ENCODE results near the gene MREG.
A peak's percentile ranks its signal among the peaks of the same experiment; 100 is the strongest.
"Not testable (repeated sequence)": the region's sequence is repeated elsewhere in the genome, so short reads cannot be mapped to it uniquely, and the experiment has no call there.

The MREG gene

GRCh38 chr2:216012133-216012829 lies 1.1 kb downstream of the MREG start:
- H3K9me2 ChIP-seq (replicated peaks; ENCODE audit: insufficient read depth, low read length), result no peaks in the 10 kb centered on the region
- no peaks in the 10 kb centered on the region for H3K36me3 ChIP-seq (replicated peaks; ENCODE audit: insufficient read depth, low read length)
- peaks cover 32% of the 10 kb centered on the region for H3K4me1 ChIP-seq (ENCODE audit: low read length)
- H3K27me3 ChIP-seq (replicated peaks; ENCODE audit: insufficient read depth, low read length), result no peaks in the 10 kb centered on the region
- H4K20me1 ChIP-seq (ENCODE audit: insufficient read depth, low read length), result no peaks in the 10 kb centered on the region
- H3K9me3 ChIP-seq (replicated peaks; ENCODE audit: insufficient read depth, low read length), result no peaks in the 10 kb centered on the region
- peaks cover 52% of the 10 kb centered on the region for H3K79me2 ChIP-seq (ENCODE audit: low read length)
- H3K9ac ChIP-seq (ENCODE audit: low read length), result peak overlapping the region; percentile 82
- no peak for TF ChIP-seq EZH2phosphoT487 (IDR thresholded peaks at IDR 0.05; ENCODE audit: low read length)
- no peak for TF ChIP-seq CTCF (IDR thresholded peaks at IDR 0.05; ENCODE audit: low read length)
- no peak for TF ChIP-seq EZH2 (optimal IDR thresholded peaks at IDR 0.05; ENCODE audit: low read depth, low read length)
- H3K4me2 ChIP-seq (ENCODE audit: low read depth, low read length), result peak overlapping the region; percentile 62
- H3F3A ChIP-seq (ENCODE audit: insufficient read depth, low read length), result peaks cover 37% of the 10 kb centered on the region
- H3K27ac ChIP-seq (ENCODE audit: low read length), result peak overlapping the region; percentile 60; the same call in 1 of the 2 replicates
- H2AFZ ChIP-seq (ENCODE audit: low read length), result peak overlapping the region; percentile 65; the same call in 1 of the 2 replicates
- peak overlapping the region; percentile 94 for H3K4me3 ChIP-seq (ENCODE audit: low read length)
- no peak for DNase-seq

- peaks cover 81% of the 10 kb centered on the region for H3K79me2 ChIP-seq (ENCODE audit: low read length)
- not testable (repeated sequence) for H2AFZ ChIP-seq (ENCODE audit: low read length); H3K9me2 ChIP-seq (replicated peaks; ENCODE audit: insufficient read depth, low read length); H3K27ac ChIP-seq (ENCODE audit: low read length); H3K36me3 ChIP-seq (replicated peaks; ENCODE audit: insufficient read depth, low read length); H3K27me3 ChIP-seq (replicated peaks; ENCODE audit: insufficient read depth, low read length); DNase-seq; H3K4me3 ChIP-seq (ENCODE audit: low read length); H3K9me3 ChIP-seq (replicated peaks; ENCODE audit: insufficient read depth, low read length); H3K9ac ChIP-seq (ENCODE audit: low read length); H3K4me2 ChIP-seq (ENCODE audit: low read depth, low read length); H4K20me1 ChIP-seq (ENCODE audit: insufficient read depth, low read length)
- H3K4me1 ChIP-seq (ENCODE audit: low read length), result peaks cover 11% of the 10 kb centered on the region
- peaks cover 10% of the 10 kb centered on the region; the same call in 1 of the 2 replicates for H3F3A ChIP-seq (ENCODE audit: insufficient read depth, low read length)
These were observed 4.1 kb downstream of the MREG start for GRCh38 chr2:216009215-216009614.

- Histone ChIP-seq H3K9ac (ENCODE audit: low read length) (no peak overlapping the region), H4K20me1 (ENCODE audit: insufficient read depth, low read length) (no peaks in the 10 kb centered on the region), H3K79me2 (ENCODE audit: low read length) (peaks cover 87% of the 10 kb centered on the region), H3K27me3 (replicated peaks; ENCODE audit: insufficient read depth, low read length) (no peaks in the 10 kb centered on the region), H3K27ac (ENCODE audit: low read length) (no peak overlapping the region), H3F3A (ENCODE audit: insufficient read depth, low read length) (peaks cover 5% of the 10 kb centered on the region; the same call in 1 of the 2 replicates), H3K4me3 (ENCODE audit: low read length) (no peak overlapping the region), H3K9me3 (replicated peaks; ENCODE audit: insufficient read depth, low read length) (no peaks in the 10 kb centered on the region), H3K36me3 (replicated peaks; ENCODE audit: insufficient read depth, low read length) (no peaks in the 10 kb centered on the region), H2AFZ (ENCODE audit: low read length) (no peak overlapping the region), H3K4me2 (ENCODE audit: low read depth, low read length) (no peak overlapping the region), H3K4me1 (ENCODE audit: low read length) (peaks cover 5% of the 10 kb centered on the region; the same call in 1 of the 2 replicates), H3K9me2 (replicated peaks; ENCODE audit: insufficient read depth, low read length) (no peaks in the 10 kb centered on the region)
- no peak for TF ChIP-seq EZH2phosphoT487 (IDR thresholded peaks at IDR 0.05; ENCODE audit: low read length)
- TF ChIP-seq EZH2 (optimal IDR thresholded peaks at IDR 0.05; ENCODE audit: low read depth, low read length), result no peak
- TF ChIP-seq CTCF (IDR thresholded peaks at IDR 0.05; ENCODE audit: low read length), result 0 out of 2 replicates have a peak, but pooled peaks have one; percentile 9
- DNase-seq, result no peak
These were observed 5.0 kb downstream of the MREG start for GRCh38 chr2:216008387-216008786.

GRCh38 chr2:216006164-216006663 lies 7.1 kb downstream of the MREG start:
- Histone ChIP-seq H3F3A (ENCODE audit: insufficient read depth, low read length) (no peaks in the 10 kb centered on the region), H2AFZ (ENCODE audit: low read length) (no peak overlapping the region), H3K36me3 (replicated peaks; ENCODE audit: insufficient read depth, low read length) (no peaks in the 10 kb centered on the region), H3K9me2 (replicated peaks; ENCODE audit: insufficient read depth, low read length) (no peaks in the 10 kb centered on the region), H4K20me1 (ENCODE audit: insufficient read depth, low read length) (no peaks in the 10 kb centered on the region), H3K4me1 (ENCODE audit: low read length) (0 out of 2 replicates have a peak, but pooled peaks cover under 1% of the 10 kb centered on the region), H3K9me3 (replicated peaks; ENCODE audit: insufficient read depth, low read length) (no peaks in the 10 kb centered on the region), H3K79me2 (ENCODE audit: low read length) (peaks cover 89% of the 10 kb centered on the region), H3K4me2 (ENCODE audit: low read depth, low read length) (no peak overlapping the region), H3K4me3 (ENCODE audit: low read length) (no peak overlapping the region), H3K27me3 (replicated peaks; ENCODE audit: insufficient read depth, low read length) (no peaks in the 10 kb centered on the region), H3K9ac (ENCODE audit: low read length) (no peak overlapping the region), H3K27ac (ENCODE audit: low read length) (no peak overlapping the region)
- no peak for DNase-seq
- TF ChIP-seq EZH2phosphoT487 (IDR thresholded peaks at IDR 0.05; ENCODE audit: low read length) (no peak), CTCF (IDR thresholded peaks at IDR 0.05; ENCODE audit: low read length) (no peak), EZH2 (optimal IDR thresholded peaks at IDR 0.05; ENCODE audit: low read depth, low read length) (no peak)

Measured in MM.1S (cell line).